RWPE1 (cell line): ENCODE data around the gene CHMP1A.

Experiments
- CTCF ChIA-PET: fragments of 350-600 bp; sonication (Branson Sonifier 250); formaldehyde crosslinking; extraction: SDS; loops from one replicate; lab custom pipeline; 2021; lab: Yijun Ruan, JAX
- POLR2A ChIA-PET: fragments of 400-600 bp; formaldehyde crosslinking; extraction: SDS; loops from one replicate; lab custom pipeline; 2020; ENCODE audit warnings: antibody characterized with exemption; ENCODE audit not compliant: low non-redundant PET; lab: Yijun Ruan, JAX
- DNase-seq: peaks from one replicate; pipeline ENCODE4 v3.0.0; 2012; ENCODE audit warnings: low spot score
- H3K27ac ChIP-seq: fragments of 450-650 bp; 2 replicates; pipeline ENCODE4 v1.5.1; 2017
- TF ChIP-seq, protein P1 (sequence below): fragments of 450-650 bp; conservative IDR thresholded peaks from 2 replicates; pipeline ENCODE4 v1.5.1; 2017; ENCODE audit warnings: low read depth, mild to moderate bottlenecking

CHMP1A gene

DNA sequence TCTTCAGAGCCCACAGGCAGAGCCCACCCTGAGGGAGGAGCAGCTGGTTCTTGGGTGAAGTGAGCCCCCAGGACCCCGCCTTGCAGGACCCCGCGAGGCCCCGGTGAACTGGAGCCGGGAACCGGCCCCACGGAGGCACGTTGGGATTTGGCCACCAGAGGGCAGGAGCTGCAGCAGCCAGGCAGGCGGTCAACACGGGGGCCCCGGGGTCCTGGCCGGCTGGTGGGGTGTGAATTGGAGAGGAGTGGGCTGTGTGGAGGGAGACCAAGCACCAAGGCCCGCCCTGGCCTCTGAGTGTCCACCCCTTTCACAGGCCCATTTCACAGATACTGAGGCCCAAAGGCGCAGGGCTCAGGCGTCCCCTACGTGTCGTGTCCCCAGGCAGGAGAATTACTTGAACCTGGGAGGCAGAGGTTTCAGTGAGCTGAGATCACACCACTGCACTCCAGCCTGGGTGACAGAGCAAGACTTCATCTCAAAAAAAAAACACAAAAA is 41.9 kb downstream of the CHMP1A start:
- TF ChIP-seq, protein P1, sequence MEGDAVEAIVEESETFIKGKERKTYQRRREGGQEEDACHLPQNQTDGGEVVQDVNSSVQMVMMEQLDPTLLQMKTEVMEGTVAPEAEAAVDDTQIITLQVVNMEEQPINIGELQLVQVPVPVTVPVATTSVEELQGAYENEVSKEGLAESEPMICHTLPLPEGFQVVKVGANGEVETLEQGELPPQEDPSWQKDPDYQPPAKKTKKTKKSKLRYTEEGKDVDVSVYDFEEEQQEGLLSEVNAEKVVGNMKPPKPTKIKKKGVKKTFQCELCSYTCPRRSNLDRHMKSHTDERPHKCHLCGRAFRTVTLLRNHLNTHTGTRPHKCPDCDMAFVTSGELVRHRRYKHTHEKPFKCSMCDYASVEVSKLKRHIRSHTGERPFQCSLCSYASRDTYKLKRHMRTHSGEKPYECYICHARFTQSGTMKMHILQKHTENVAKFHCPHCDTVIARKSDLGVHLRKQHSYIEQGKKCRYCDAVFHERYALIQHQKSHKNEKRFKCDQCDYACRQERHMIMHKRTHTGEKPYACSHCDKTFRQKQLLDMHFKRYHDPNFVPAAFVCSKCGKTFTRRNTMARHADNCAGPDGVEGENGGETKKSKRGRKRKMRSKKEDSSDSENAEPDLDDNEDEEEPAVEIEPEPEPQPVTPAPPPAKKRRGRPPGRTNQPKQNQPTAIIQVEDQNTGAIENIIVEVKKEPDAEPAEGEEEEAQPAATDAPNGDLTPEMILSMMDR: peak; percentile 61
- no peak overlapping the region for H3K27ac ChIP-seq
- CTCF ChIA-PET: interaction anchor here (0.6 to 1.5 kb wide), 11 partner anchors 11 to 786 kb away, joined by 3 to 10 read pairs (median 5); partner anchors contain the start of gene CPNE7
- no peak for DNase-seq
- POLR2A ChIA-PET: no interaction called here

DNA sequence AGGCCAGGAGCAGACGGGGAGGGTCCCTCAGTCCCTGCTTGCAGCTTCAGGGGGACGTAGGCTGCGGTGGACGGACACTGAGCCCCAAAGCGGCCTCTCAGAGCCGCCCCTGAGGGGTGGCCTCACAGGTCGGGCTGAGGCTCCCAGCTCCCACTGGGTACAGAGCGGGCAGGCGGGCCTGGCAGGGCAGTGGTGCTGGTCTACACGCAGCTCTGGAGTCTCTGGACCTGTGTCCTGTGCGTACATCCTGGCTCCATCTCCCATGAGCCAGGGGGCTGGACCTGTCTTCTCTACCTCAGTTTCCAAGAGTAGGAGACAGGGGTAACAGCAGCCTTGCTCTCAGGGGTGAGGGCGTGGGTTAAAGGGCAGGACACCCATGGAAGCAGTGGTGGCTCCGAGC is 42.3 kb downstream of the CHMP1A start:
- POLR2A ChIA-PET: no interaction called here
- CTCF ChIA-PET: interaction anchor here (0.6 to 1.5 kb wide), 10 partner anchors 11 to 156 kb away, joined by 4 to 10 read pairs (median 5); partner anchors contain the start of gene CPNE7
- TF ChIP-seq, protein P1: no peak
- no peak for DNase-seq
- no peak overlapping the region for H3K27ac ChIP-seq

DNA sequence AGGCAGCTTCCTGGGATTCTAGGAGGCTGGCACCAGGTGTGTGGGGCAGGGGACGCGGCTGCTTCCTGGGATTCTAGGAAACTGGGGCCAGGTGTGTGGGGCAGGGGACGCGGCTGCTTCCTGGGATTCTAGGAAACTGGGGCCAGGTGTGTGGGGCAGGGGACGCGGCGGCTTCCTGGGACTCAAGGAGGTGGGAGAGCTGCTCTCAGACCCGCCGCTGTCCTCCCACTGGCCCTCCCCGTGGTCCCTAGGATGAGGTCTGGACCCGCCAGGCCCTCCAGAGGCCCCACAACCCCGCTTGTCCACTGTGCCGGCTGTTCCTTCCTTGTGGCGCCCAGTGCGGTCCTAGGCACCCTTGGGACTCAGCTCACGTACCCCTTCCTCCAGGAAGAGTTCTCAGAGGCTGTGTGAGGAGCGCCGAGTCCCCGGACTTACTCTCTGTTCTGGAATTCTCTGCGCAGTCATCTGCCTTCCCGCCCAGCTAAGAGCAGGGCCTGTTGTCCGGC is 43.5 kb downstream of the CHMP1A start:
- no peak for DNase-seq
- TF ChIP-seq, protein P1: no peak
- ChIA-PET POLR2A (no interaction called here), CTCF (interaction anchor here (0.5 to 0.7 kb wide), 2 partner anchors 55 to 214 kb away, joined by 3 to 5 read pairs; no protein-coding TSS in a partner anchor)
- H3K27ac ChIP-seq: no peak overlapping the region

DNA sequence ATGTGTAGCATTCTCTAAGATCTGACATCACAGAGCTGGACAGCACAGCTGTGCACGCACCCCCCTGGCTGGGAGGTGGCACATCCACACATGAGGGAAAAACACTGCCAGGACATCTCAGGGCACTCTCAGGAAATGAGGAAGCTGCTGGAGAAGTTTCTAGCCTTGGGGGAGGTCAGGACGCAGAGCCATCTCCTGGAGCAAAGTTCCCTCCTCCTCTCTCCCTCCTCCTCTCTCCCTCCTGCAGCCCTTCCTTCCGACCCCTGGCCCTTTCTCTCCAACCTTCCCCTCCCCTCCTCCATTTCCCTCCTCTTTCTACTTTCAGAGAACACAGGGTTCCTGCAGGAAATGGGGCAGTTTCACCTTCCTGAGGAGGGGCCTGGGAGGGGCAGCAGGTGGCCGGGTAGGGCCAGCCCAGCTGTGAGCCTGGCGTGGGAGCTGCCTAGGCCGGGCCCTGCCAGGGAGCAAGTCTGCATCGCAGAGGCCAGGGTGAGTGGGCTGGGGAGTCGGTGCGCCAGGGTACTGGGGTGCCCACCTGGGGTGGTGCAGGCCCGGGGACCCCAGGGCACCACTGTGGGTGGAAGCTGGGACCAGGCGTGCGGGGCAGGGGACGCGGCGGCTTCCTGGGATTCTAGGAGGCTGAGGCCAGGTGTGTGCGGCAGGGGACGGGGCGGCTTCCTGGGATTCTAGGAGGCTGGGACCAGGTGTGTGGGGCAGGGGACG is 44.1 kb downstream of the CHMP1A start, which contains the start of gene DPEP1:
Gene DPEP1 (plus strand): TSS at position 412 of the 723 bp plus-strand sequence. CDS start 16,769 bp downstream, outside the sequence.
- POLR2A ChIA-PET: no interaction called here
- TF ChIP-seq, protein P1: no peak
- H3K27ac ChIP-seq: no peak within 1 kb of the TSS
- no peak for DNase-seq
- CTCF ChIA-PET: interaction anchor here (0.7 kb wide), 1 partner anchor 214 kb away, joined by 5 read pairs; no protein-coding TSS in a partner anchor

DNA sequence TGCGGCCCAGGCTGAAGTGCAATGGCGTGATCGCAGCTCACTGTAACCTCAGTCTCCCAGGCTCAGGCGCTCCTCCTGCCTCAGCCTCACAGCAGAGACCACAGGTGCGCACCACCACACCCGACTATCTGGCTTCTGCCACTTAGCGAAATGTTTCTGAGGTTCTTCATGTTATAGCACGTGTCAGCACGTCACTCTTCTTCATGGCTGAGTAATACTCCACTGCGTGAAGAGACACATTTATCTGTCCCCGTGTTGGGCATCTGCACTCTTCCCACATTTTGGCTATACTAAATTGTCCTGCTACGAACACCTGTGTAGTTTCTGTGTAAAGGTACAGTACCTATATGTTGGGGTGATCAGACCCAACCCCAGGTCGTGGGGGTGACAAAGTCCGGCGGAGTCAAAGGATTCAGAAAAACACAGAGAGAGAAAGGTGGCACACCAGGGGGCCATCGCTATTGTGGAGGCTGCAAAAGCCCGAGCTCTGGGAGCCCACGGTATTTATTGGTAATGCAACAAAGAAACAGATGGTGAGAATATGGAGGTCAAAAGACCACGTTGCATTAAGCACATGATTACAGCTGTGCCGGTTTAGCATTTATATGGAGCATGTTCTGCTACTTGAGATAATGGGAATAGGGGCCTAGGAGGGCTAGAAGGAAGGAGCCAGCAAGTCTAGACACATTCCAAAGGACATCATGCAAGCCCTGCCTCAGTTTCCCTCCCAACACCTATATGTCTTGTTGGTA is 44.9 kb downstream of the CHMP1A start:
- no peak for DNase-seq
- TF ChIP-seq, protein P1: no peak
- POLR2A ChIA-PET: no interaction called here
- H3K27ac ChIP-seq: no peak overlapping the region
- CTCF ChIA-PET: no interaction called here

DNA sequence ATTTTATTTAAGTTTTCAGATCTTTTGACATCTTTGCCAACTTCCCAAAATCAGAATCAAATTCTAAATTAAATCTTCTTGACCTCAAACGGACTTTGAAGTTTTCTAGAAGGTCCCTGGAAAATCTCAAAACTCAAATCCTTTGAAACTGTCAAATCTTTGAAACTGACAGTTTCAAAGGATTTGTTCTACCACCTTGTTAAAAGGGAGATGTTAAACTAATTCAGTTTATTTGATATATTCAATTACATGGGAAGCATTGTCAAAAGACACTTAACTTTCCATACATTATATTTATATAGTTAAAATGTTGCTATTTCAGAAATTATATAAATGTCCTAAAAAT is 47.4 kb downstream of the CHMP1A start:
- H3K27ac ChIP-seq: no peak overlapping the region
- ChIA-PET POLR2A (no interaction called here), CTCF (interaction anchor here (0.6 kb wide), 1 partner anchor 20 kb away, joined by 8 read pairs; no protein-coding TSS in a partner anchor)
- DNase-seq: no peak
- TF ChIP-seq, protein P1: no peak
